IMR-90 (cell line): ENCODE results near the gene PSG7.
"Not testable (repeated sequence)": the region's sequence is repeated elsewhere in the genome, so short reads cannot be mapped to it uniquely, and the experiment has no call there.

Experiments used
- MXI1 ChIP-seq: IDR thresholded peaks from 2 replicates; pipeline ENCODE4 v1.6.1; 2012; ENCODE audit warnings: low read depth, mild to moderate bottlenecking, low read length, moderate library complexity, borderline replicate concordance
- POLR2A ChIP-seq: IDR thresholded peaks from 2 replicates; pipeline ENCODE4 v1.6.1; 2012; ENCODE audit warnings: mild to moderate bottlenecking, low read depth, low read length
- RCOR1 ChIP-seq: IDR thresholded peaks from 2 replicates; pipeline ENCODE4 v1.6.1; 2012; ENCODE audit warnings: mild to moderate bottlenecking, low read length, improper control_type of control experiment; ENCODE audit not compliant: insufficient replicate concordance
- TF ChIP-seq, protein P1 (sequence below): conservative IDR thresholded peaks from 2 replicates; pipeline ENCODE4 v1.5.1; 2012; ENCODE audit warnings: mild to moderate bottlenecking, low read depth, low read length, improper control_type of control experiment
- TF ChIP-seq, protein P2 (sequence below): fragments of 150-350 bp; IDR thresholded peaks from 2 replicates; pipeline ENCODE4 v1.6.1; 2017; ENCODE audit warnings: mild to moderate bottlenecking, antibody characterized with exemption, low read length, low read depth

DNA sequence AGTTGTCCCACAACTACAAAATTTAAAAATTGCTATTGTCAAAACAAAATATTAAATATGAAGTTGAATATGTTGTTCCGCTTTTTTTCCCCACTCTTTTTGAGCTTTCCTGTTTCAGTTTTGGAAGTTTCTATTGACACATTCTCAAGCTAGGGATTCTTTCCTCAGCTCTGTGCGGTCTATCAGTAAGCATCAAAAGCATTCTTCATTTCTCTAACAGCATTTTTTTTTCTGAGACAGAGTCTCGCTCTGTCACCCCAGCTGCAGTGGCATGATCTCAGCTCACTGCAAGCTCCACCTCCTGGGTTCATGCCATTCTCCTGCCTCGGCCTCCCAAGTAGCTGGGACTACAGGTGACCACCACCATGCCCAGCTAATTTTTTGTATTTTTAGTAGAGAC, 24.1 kb downstream of the PSG7 start:
- TF ChIP-seq RCOR1, POLR2A, MXI1: not testable (repeated sequence)
- TF ChIP-seq, protein P1, sequence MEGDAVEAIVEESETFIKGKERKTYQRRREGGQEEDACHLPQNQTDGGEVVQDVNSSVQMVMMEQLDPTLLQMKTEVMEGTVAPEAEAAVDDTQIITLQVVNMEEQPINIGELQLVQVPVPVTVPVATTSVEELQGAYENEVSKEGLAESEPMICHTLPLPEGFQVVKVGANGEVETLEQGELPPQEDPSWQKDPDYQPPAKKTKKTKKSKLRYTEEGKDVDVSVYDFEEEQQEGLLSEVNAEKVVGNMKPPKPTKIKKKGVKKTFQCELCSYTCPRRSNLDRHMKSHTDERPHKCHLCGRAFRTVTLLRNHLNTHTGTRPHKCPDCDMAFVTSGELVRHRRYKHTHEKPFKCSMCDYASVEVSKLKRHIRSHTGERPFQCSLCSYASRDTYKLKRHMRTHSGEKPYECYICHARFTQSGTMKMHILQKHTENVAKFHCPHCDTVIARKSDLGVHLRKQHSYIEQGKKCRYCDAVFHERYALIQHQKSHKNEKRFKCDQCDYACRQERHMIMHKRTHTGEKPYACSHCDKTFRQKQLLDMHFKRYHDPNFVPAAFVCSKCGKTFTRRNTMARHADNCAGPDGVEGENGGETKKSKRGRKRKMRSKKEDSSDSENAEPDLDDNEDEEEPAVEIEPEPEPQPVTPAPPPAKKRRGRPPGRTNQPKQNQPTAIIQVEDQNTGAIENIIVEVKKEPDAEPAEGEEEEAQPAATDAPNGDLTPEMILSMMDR = not testable (repeated sequence)
- TF ChIP-seq, protein P2, sequence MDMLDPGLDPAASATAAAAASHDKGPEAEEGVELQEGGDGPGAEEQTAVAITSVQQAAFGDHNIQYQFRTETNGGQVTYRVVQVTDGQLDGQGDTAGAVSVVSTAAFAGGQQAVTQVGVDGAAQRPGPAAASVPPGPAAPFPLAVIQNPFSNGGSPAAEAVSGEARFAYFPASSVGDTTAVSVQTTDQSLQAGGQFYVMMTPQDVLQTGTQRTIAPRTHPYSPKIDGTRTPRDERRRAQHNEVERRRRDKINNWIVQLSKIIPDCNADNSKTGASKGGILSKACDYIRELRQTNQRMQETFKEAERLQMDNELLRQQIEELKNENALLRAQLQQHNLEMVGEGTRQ = not testable (repeated sequence)
